ENCODE results near the gene GLIS1. TPM values are rescaled to one million over a fixed set of nuclear protein-coding genes. Genes with fewer than 3 reads are reported as not detected.

The GLIS1 gene
- total and polyA plus RNA-seq, 10 of the 15 experiments (the other 5 are each of a cell fraction or from before 2014, with no cell fraction given): not detected

GRCh38 chr1:53643881-53644390 lies 95.0 kb downstream of the GLIS1 start:
- ChIA-PET RAD21 (ENCODE audit: unreplicated experiment) (no interaction called here), CTCF (no interaction called here), POLR2A (no interaction called here), SMC1A (ENCODE audit: uncharacterized antibody, unreplicated experiment) (interaction anchor here (0.6 kb wide), 1 partner anchor 110 kb away, joined by 4 read pairs; no protein-coding TSS in a partner anchor)
- Histone ChIP-seq H3K4me1 (ENCODE audit: control insufficient read depth, insufficient read depth, low read length) (no peaks in the 10 kb centered on the region), H3K4me3 (no peak overlapping the region), H3K27ac (ENCODE audit: control insufficient read depth, insufficient read depth) (no peak overlapping the region), H2AFZ (ENCODE audit: control insufficient read depth, low read depth, low read length) (no peak overlapping the region), H3K4me2 (ENCODE audit: control insufficient read depth, insufficient read depth) (no peak overlapping the region), H4K20me1 (ENCODE audit: control insufficient read depth, insufficient read depth) (no peaks in the 10 kb centered on the region), H3K27me3 (replicated peaks in 1 of 2; ENCODE audit: control insufficient read depth in 2 of 2, insufficient read depth in 2 of 2, low read length in 1 of 2) (peaks cover 0 to 3% of the 10 kb centered on the region in 2 experiments; a peak in 1 of 4 replicates), H3K9ac (ENCODE audit: control insufficient read depth, insufficient read depth, low read length) (no peak overlapping the region), H3K79me2 (ENCODE audit: control insufficient read depth, insufficient read depth, low read length) (no peaks in the 10 kb centered on the region), H3K36me3 (ENCODE audit: control insufficient read depth in 2 of 2, insufficient read depth in 2 of 2, low read length in 1 of 2) (no peaks in the 10 kb centered on the region), H3K9me3 (replicated peaks; ENCODE audit: control insufficient read depth, insufficient read depth, low read length) (no peaks in the 10 kb centered on the region)
- in situ Hi-C loops (cut with MboI): no loop called here
- WGBS (ENCODE audit: insufficient coverage, insufficient replicate concordance, low lambda C conversion rate, missing lambda C conversion rate): 24% methylated on average over 4 of the region's 4 CpGs
- intact Hi-C loops (cut with micrococcal nuclease; ENCODE audit: unreplicated experiment): no loop called here
- TF ChIP-seq NFYA (IDR thresholded peaks at IDR 0.05; ENCODE audit: borderline replicate concordance, low read depth, low read length) (no peak), E4F1 (IDR thresholded peaks at IDR 0.05; ENCODE audit: borderline replicate concordance, partially characterized antibody) (no peak)
- no TSS peak for BruUV-seq (replicated peaks)
- DNase-seq (ENCODE audit: low read depth, low spot score) (no peak), FAIRE-seq (no peak), ATAC-seq (no peak)

Data from GM12878 (cell line).